CD4-positive, alpha-beta T cell treated with Interleukin-21 for 1 hour (primary cell): Measurements from ENCODE around the gene MTG2.

Experiments used
- DNase-seq: peaks from one replicate; pipeline ENCODE4 v3.0.0-alpha.2; 2020

The MTG2 gene

GRCh38 chr20:62222972-62223371 is 40.1 kb downstream of the MTG2 start:
- DNase-seq: no peak

DNA sequence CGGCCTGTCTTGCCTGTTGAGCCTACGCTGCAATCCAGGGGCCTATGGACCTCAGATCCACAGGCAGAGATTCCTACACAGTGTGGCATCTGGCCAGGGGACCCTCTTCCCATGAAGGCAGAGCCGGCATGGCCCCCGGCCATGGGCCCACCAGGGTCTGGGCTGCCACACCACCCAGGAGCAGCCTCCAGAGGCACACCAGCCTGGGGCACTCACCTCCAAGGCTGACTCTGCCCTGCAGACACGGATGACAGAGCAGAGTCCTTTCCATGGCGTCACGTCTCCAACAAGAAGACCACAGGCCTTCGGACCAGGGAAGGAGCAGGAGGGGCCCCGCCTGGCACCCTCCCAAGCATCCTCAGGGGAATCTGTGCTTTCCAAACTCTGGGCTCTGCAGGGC is 40.7 kb downstream of the MTG2 start:
- no peak for DNase-seq

- no peak for DNase-seq
These were observed 41.5 kb downstream of the MTG2 start for GRCh38 chr20:62224113-62224855.

DNA sequence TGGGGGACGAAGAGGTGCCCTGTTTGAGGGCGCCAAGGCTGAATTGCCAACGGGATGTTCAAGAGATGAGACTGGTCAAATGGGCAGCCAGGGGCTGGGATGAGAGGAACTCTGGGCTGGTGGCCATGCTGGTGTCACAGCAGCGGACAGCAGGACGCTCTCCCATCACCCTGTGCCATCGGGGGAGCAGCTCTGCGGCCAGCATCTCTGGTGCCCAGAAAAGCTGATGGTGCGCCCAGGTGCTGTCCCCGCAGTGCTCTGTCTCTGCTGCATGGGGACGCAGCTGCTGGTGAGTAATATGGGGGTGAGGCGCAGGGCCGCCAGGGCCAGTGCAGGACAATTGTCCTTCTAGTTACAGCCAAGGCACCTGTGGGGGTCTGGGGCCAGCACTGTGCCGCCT is 42.2 kb downstream of the MTG2 start:
- DNase-seq: no peak

DNA sequence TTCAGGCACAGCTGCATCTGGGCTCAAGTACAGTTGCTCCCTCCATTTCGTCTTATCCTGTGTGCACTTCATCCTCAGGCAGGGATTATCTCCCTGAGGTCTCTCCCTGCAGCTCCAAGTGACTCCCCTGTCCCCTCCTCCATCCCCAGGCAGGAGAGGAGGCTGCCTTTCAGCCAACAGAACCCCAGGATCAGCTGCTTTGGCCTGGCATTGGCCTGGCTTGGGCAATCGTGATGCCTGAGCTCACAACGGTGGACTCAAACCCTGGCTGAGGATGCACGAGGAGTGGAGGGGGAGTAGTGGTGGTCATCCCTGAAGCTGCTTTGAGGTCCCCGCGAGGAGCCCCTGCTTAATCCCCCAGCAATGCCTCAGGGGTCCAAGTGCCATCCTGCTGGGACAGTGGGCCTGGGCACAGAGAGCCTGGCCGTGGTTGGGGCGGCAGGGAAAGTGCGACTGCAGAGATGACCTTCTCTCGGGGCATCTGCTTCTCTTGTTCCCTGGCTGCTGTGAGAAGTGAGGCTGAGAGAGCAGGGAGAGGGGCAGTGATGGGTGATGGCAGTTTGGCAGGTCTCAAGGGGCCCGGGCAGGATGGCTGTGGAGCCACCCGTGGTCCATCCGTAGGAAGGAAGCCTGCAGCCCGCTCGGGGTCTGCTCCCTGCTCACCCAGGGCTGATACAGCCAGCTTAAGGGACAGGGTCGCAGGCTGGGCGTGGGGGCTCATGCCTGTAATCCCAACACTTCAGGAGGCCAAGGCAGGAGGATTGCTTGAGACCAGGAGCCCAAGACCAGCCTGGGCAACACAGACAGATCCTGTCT is 43.2 kb downstream of the MTG2 start:
- no peak for DNase-seq

GRCh38 chr20:62226707-62227590 is 44.1 kb downstream of the MTG2 start:
- no peak for DNase-seq

GRCh38 chr20:62227591-62227976 is 44.8 kb downstream of the MTG2 start:
- DNase-seq: no peak

DNA sequence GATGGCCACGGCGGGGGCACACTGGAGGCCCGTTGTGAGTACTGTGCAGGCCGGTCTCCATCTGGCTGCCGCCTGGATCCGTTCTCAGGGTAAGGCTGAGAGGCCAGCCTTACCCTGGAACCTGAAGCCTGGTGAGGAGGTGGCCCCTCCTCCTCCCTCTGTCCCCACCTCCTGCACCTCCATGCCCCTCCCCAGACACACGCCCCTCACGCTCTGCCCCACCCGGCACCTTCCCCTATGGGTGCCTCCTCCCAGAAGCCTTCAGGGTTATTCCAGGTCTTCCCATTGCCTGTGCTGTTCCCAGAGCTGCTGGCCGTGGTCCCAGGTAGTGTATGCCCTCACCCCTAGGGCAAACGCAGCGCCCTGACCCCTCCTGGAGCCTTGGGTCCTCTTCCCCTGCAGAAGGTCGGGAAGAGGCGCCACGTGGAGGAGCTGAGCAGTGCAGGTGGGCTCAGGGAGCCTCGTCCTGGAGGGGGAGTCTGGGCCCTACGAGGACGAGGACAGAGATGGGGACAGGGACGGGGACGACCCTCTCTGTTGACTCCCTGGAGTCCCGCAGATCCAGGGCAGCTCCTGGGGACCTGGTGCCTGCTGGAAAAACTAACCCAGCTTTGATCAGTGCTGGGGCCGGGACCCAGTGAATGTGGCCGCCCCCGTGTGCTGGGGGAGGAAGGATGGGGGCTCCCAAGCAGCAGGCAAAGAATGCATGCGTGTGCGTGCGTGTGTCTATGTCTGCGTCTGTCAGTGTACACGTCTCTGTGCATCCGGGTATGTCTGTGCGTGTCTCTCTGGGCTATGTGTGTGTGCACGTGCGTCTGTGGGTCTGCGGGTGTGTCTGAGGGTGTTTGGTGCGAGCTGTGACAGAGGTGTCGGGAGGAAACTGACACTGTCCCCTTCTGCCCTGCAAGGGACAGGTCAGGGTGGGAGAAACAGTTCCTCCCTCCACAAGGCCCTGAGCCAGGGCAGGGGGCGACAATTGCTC is 45.4 kb downstream of the MTG2 start:
- DNase-seq: no peak

- no peak for DNase-seq
These were observed 46.2 kb downstream of the MTG2 start for GRCh38 chr20:62228982-62229545.

DNA sequence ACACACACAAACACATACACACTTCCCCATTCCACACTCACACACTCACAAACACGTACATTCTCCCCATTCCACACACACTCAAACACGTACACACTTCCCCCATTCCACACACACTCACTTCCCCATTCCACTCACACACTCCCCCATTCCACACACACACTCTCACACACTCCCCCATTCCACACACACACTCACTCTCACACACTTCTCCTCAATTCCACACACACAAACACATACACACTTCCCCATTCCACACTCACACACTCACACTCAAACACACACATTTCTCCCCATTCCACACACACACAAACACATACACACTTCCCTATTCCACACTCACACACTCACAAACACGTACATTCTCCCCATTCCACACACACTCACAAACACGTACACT is 46.8 kb downstream of the MTG2 start:
- no peak for DNase-seq

DNA sequence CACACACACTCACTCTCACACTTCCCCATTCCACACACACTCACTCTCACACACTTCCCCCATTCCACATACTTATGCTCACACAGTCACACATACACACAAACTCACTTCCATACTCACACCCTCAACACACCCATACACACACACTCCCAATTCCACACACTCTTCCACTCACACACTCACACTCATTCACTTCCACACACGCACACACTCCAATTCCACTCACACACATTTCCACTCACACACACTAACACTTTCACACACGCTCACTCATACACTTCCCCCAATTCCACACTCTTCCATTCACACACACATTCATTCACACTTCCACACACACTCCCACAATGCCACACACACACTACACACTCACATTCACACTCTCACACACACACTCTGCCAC is 47.4 kb downstream of the MTG2 start:
- no peak for DNase-seq

- DNase-seq: no peak
These were observed 47.9 kb downstream of the MTG2 start for GRCh38 chr20:62230696-62231095.

GRCh38 chr20:62231292-62231691 is 48.5 kb downstream of the MTG2 start:
- no peak for DNase-seq

DNA sequence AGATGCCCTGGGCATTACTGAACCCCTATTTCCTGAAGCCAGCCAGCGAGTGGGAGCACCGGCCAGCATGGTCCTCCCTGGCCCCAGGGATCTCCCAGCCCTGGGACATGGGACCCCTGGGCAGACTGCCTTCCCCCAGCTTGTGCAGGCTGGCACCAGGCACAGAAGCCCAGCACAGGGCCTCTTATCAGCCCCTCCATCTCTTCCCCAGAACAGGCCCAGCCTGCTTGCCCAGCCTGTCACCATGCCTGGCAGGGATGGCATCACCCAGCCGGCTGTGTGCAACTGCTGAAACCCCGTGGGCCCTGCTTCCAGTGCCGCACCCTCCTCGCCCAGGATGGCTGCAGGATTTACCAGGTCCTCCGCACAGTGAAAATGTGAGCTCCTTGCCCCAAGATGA is 49.4 kb downstream of the MTG2 start:
- DNase-seq: no peak

DNA sequence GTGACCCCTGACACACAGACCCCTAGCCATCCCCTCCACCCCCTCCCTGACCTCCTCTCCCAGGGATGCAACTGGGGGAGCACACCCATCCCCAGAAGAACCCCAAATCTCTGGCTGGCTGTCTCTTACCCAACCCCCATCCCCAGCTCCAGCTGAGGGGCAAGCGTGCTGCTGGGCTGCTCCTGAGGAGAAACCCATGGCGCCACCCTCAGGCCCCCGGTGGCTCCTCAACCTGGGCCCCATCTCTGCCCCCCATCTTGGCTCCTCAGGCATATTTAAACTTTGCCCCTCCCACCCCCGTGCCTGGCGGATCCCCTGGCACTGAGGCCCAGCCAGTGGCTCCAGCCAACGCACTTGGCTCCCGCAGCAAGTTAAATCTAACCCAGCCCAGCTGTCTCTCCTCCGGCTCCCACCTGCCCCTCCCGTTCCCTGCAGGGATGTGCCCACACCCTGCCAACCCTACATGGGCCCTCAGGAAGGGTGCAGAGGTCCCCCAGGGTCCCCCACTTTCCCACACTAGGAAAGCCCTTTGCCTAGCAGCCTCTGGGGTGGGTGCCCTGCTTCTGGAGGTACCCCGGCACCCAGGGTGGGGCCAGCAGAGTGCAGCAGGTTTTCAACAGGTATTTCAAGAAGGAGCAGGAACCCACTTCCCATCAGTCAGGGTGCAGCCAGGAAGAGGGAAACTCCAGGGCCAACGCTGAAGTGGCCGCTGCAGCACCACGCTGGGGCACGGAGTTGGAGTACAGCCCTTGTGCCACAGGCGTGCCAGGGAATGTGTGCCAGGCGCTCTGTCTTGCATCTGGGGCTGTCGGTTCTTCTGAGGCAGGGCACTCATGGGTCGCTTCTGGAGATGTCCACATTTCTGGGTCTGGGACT is 50.2 kb downstream of the MTG2 start:
- no peak for DNase-seq

DNA sequence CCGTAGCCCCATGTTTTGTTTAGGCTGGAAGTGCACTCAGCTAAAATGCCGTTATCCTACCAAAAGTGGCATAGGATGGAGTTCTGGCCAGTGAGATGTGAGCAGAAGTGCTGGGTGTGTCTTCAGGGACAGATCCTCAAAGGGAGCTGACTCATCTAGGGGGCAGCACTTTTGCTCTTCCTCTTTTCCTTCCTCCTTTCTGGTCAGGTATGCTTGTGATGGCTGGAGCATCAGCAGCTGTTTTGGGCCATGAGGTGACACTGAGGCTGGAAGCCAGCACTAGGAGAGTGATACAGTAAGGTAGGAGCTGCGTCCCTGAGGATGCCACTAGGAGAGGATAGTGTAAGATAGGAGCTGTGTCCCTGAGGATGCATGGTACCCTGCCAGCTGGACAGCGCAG is 50.9 kb downstream of the MTG2 start:
- DNase-seq: no peak

DNA sequence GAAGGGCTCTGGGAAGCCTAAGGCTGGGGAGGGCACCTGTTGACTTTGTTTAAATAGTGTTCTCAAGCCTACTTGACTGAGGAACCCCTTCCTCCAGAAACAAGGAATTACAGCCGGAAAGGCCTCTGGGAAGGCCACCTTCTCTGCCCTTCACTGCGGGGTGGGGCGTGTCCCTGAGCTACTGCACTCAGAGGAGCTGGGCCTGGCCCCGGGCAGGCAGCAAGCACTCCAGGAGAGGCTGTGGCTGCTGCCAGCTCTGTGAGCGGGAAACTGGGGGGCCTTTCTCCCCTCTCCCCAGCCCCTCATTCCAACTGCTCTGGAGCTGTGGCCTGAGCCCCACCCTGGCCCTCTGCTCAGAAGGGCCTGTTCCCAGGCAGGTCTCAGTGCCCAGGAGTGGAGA is 51.5 kb downstream of the MTG2 start:
- DNase-seq: no peak

DNA sequence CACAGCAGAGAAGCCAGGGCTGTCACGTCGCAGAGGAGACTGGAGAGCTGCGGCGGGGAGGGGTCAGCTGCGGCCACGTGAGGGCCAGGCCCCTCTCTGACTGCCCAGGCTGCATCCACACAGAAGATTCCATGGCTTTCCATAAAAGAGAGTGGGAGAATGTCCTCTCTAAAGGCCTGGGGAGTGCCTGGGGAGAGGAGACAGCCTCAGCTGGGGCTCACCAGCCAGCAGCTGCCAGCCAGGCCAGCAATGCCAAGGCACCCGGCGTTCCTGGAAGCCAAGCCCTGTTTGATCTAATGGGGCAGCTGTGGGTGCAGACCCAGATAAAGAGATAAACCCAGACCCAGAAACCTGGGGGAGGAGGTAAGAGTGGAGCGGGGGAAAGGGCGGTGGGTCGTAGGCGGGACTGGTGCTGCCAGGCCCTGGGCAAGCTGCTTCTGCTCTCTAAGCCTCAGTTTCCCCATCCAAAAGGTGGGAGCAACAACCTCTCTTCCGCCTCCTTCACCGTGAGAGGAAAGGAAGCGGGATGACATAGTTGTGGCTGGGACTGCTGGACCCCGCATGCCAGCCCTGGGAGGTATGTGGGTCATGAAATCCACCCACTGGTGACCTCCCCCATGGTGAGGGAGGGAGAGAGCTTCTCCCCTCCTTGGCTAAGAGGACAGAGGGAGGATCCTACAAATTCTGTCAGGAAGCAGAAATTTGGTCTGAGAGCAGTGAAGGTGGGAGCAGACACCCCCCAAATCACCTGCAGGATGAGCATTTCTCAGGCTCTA is 52.4 kb downstream of the MTG2 start:
- no peak for DNase-seq

DNA sequence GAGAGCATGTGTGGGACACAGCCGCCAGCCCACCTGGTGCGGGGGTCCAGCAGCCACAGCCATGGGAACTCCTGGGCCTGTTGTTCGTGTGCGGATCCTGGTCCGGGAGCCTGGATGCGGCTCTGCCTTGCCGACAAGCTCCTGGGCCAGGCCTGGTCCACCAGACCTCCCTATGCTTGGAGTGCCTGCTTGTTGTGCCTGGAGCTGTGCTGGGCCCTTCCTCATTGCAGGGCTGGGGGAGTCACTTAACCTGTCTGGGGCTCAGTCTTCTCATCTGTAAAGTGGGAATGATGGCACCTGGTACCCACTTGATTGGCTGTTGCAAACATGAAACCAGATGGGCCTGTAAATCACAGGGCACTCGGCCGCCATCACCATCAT is 52.9 kb downstream of the MTG2 start:
- no peak for DNase-seq

- no peak for DNase-seq
These were observed 53.4 kb downstream of the MTG2 start for GRCh38 chr20:62236200-62236599.
